Urothelium cell line (cell line): ENCODE data around the gene CNTN5.

Experiments
- DNase-seq: peaks from one replicate; pipeline ENCODE4 v3.0.0; 2011; ENCODE audit warnings: low spot score, mixed read lengths
- FAIRE-seq: peaks from 2 replicates; lab custom pipeline; 2011; peaks lifted over from hg19 to GRCh38; lab: Jason Lieb, UNC

CNTN5 gene

GRCh38 chr11:99584830-99585229 lies 564.1 kb downstream of the CNTN5 start:
- no peak for FAIRE-seq

GRCh38 chr11:99585606-99586005 lies 564.9 kb downstream of the CNTN5 start:
- DNase-seq (no peak), FAIRE-seq (no peak)

More at GRCh38 chr11:99584830-99585229, 564.1 kb downstream of the CNTN5 start:
- DNase-seq: no peak

- DNase-seq (no peak), FAIRE-seq (no peak)
Observed at GRCh38 chr11:99589771-99590170, 569.0 kb downstream of the CNTN5 start.

GRCh38 chr11:99592266-99592665 lies 571.5 kb downstream of the CNTN5 start:
- FAIRE-seq: no peak
- no peak for DNase-seq

GRCh38 chr11:99593197-99593596 lies 572.4 kb downstream of the CNTN5 start:
- FAIRE-seq: no peak
- no peak for DNase-seq

- DNase-seq (no peak), FAIRE-seq (no peak)
Observed at GRCh38 chr11:99601179-99601578, 580.4 kb downstream of the CNTN5 start.

- no peak for FAIRE-seq
- DNase-seq: no peak
Observed at GRCh38 chr11:99614352-99614751, 593.6 kb downstream of the CNTN5 start.

- FAIRE-seq: no peak
- DNase-seq: no peak
Observed at GRCh38 chr11:99630629-99631028, 609.9 kb downstream of the CNTN5 start.

- FAIRE-seq (no peak), DNase-seq (no peak)
Observed at GRCh38 chr11:99631618-99632017, 610.9 kb downstream of the CNTN5 start.

- FAIRE-seq (no peak), DNase-seq (no peak)
Observed at GRCh38 chr11:99632969-99633368, 612.2 kb downstream of the CNTN5 start.

GRCh38 chr11:99634581-99634980 lies 613.8 kb downstream of the CNTN5 start:
- DNase-seq: no peak

GRCh38 chr11:99638073-99638553 lies 617.4 kb downstream of the CNTN5 start:
- DNase-seq: no peak
- no peak for FAIRE-seq

More at GRCh38 chr11:99634581-99634980, 613.8 kb downstream of the CNTN5 start:
- no peak for FAIRE-seq

GRCh38 chr11:99640671-99641070 lies 619.9 kb downstream of the CNTN5 start:
- FAIRE-seq: no peak

GRCh38 chr11:99645934-99646333 lies 625.2 kb downstream of the CNTN5 start:
- no peak for FAIRE-seq
- no peak for DNase-seq

More at GRCh38 chr11:99640671-99641070, 619.9 kb downstream of the CNTN5 start:
- no peak for DNase-seq

- no peak for DNase-seq
- FAIRE-seq: no peak
Observed at GRCh38 chr11:99670067-99670676, 649.4 kb downstream of the CNTN5 start.

GRCh38 chr11:99671808-99672409 lies 651.2 kb downstream of the CNTN5 start:
- no peak for FAIRE-seq
- DNase-seq: no peak

- FAIRE-seq (no peak), DNase-seq (no peak)
Observed at GRCh38 chr11:99676292-99676691, 655.5 kb downstream of the CNTN5 start.

GRCh38 chr11:99682171-99682570 lies 661.4 kb downstream of the CNTN5 start:
- DNase-seq (no peak), FAIRE-seq (no peak)

- FAIRE-seq (no peak), DNase-seq (no peak)
Observed at GRCh38 chr11:99682646-99683045, 661.9 kb downstream of the CNTN5 start.

GRCh38 chr11:99683933-99684332 lies 663.2 kb downstream of the CNTN5 start:
- DNase-seq (no peak), FAIRE-seq (no peak)

- DNase-seq (no peak), FAIRE-seq (no peak)
Observed at GRCh38 chr11:99686838-99687237, 666.1 kb downstream of the CNTN5 start.

GRCh38 chr11:99687320-99687719 lies 666.6 kb downstream of the CNTN5 start:
- DNase-seq: no peak
- no peak for FAIRE-seq
